Keratinocyte (primary cell): ENCODE data around the gene ERC2. TPM values are rescaled to one million over a fixed set of nuclear protein-coding genes. Genes with fewer than 3 reads are reported as not detected.

Source experiments
- DNase-seq: peaks from one replicate; pipeline ENCODE4 v3.0.0-alpha.2; 2011; ENCODE audit warnings: low read depth, missing footprints, low spot score
- FAIRE-seq: peaks from 2 replicates; lab custom pipeline; 2011; peaks lifted over from hg19 to GRCh38; lab: Jason Lieb, UNC
- H2AFZ ChIP-seq: 2 replicates; pipeline ENCODE4 v1.6.0; 2012; ENCODE audit warnings: low read length, control low read depth, inconsistent platforms; ENCODE audit not compliant: control insufficient read depth
- H3K27ac ChIP-seq: 2 replicates; pipeline ENCODE4 v1.5.1; 2011; ENCODE audit warnings: low read length; ENCODE audit not compliant: control insufficient read depth, insufficient read depth
- H3K27me3 ChIP-seq: 3 replicates; pipeline ENCODE4 v1.6.0; 2011; ENCODE audit warnings: low read length; ENCODE audit not compliant: control insufficient read depth, insufficient read depth; ENCODE audit errors: extremely low read depth
- H3K36me3 ChIP-seq, 2 experiments: 2 replicates in 1 of 2; 3 replicates in 1 of 2; pipeline ENCODE4 v1.5.1; 2011; ENCODE audit warnings: low read length in 2 of 2, mild to moderate bottlenecking in 1 of 2; ENCODE audit not compliant: control insufficient read depth in 2 of 2, insufficient read depth in 2 of 2; ENCODE audit errors: extremely low read depth in 1 of 2
- H3K4me1 ChIP-seq: 3 replicates; pipeline ENCODE4 v1.5.1; 2011; ENCODE audit warnings: low read length; ENCODE audit not compliant: control insufficient read depth, insufficient read depth; ENCODE audit errors: extremely low read depth
- H3K4me2 ChIP-seq: 3 replicates; pipeline ENCODE4 v1.6.0; 2011; ENCODE audit warnings: low read depth, low read length; ENCODE audit not compliant: control insufficient read depth, insufficient read depth; ENCODE audit errors: extremely low read depth
- H3K4me3 ChIP-seq, 3 experiments: fragments of 200-600 bp in 1 of 3; sonication (generic) in 1 of 3; 2 replicates in 2 of 3; 3 replicates in 1 of 3; pipeline ENCODE4 v1.5.1; 2011 to 2016; ENCODE audit warnings: low read length in 3 of 3, mild to moderate bottlenecking in 3 of 3, control low read depth in 2 of 3, inconsistent platforms in 1 of 3, low read depth in 1 of 3, mixed read lengths in 1 of 3, mixed run types in 1 of 3, moderate library complexity in 1 of 3; ENCODE audit not compliant: control insufficient read depth in 2 of 3, insufficient read depth in 2 of 3; ENCODE audit errors: extremely low read depth in 1 of 3
- H3K79me2 ChIP-seq: 2 replicates; pipeline ENCODE4 v1.6.0; 2012; ENCODE audit warnings: low read length; ENCODE audit not compliant: control insufficient read depth, insufficient read depth
- H3K9ac ChIP-seq: 3 replicates; pipeline ENCODE4 v1.6.0; 2011; ENCODE audit warnings: low read length; ENCODE audit not compliant: control insufficient read depth, insufficient read depth; ENCODE audit errors: extremely low read depth
- H3K9me1 ChIP-seq: 3 replicates; pipeline ENCODE4 v1.6.0; 2011; ENCODE audit warnings: low read length; ENCODE audit not compliant: control insufficient read depth, insufficient read depth; ENCODE audit errors: extremely low read depth
- H3K9me3 ChIP-seq: 2 replicates; pipeline ENCODE4 v1.5.1; 2012; ENCODE audit warnings: low read depth, low read length; ENCODE audit not compliant: control insufficient read depth
- H4K20me1 ChIP-seq: 3 replicates; pipeline ENCODE4 v1.6.0; 2011; ENCODE audit warnings: low read length; ENCODE audit not compliant: control insufficient read depth, insufficient read depth; ENCODE audit errors: extremely low read depth
- CTCF ChIP-seq, 3 experiments: IDR thresholded peaks in 1 of 3; conservative IDR thresholded peaks in 1 of 3; optimal IDR thresholded peaks in 1 of 3; 2 replicates in 2 of 3; 3 replicates in 1 of 3; pipeline versions ENCODE3 to v1.5.1; 2011; ENCODE audit warnings: low read length in 3 of 3, mild to moderate bottlenecking in 3 of 3, moderate library complexity in 2 of 3, control low read depth in 1 of 3, inconsistent platforms in 1 of 3; ENCODE audit not compliant: insufficient read depth in 2 of 3; ENCODE audit errors: extremely low read depth in 1 of 3
- EZH2 ChIP-seq: IDR thresholded peaks from one replicate; pipeline ENCODE4 v1.6.1; 2012; ENCODE audit warnings: inconsistent platforms, mild to moderate bottlenecking, low read length, moderate library complexity
- dilution Hi-C: fragments of 300-500 bp; cut with MboI; formaldehyde crosslinking; loops from one replicate; pipeline ENCODE4 v1.7.0; 2020; ENCODE audit warnings: low sequenced_read_pairs; ENCODE audit not compliant: extremely low pct_ligation_motif_present
- polyA plus RNA-seq, 5 experiments: library from polyadenylated mRNA; depleted of rRNA in 3 of 5; stranded (reverse) in 3 of 5; stranded (forward) in 1 of 5; unstranded in 1 of 5; fragments of >200 nt; gene quantifications; 1 replicate in 1 of 5; 2 replicates in 3 of 5; 3 replicates in 1 of 5; pipeline versions ENCODE4 v1.2.1 to v1.2.3, GENCODE V29; 2011 to 2012; ENCODE audit warnings: missing spikeins in 2 of 5, low read depth in 1 of 5, low replicate concordance in 1 of 5

ERC2 gene
- polyA plus RNA-seq, 1 donor (not counting 4 experiments of a cell fraction or from before 2014, with no cell fraction given), result 0.08 TPM

GRCh38 chr3:56323986-56324420 lies 144.3 kb downstream of the ERC2 start:
- Histone ChIP-seq H2AFZ (no peak overlapping the region), H3K4me2 (no peak overlapping the region), H3K9me3 (no peaks in the 10 kb centered on the region), H3K36me3 (no peaks in the 10 kb centered on the region), H3K27ac (no peak overlapping the region), H4K20me1 (no peaks in the 10 kb centered on the region), H3K9me1 (no peaks in the 10 kb centered on the region), H3K27me3 (no peaks in the 10 kb centered on the region), H3K9ac (no peak overlapping the region), H3K79me2 (no peaks in the 10 kb centered on the region), H3K4me3 (no peak overlapping the region), H3K4me1 (no peaks in the 10 kb centered on the region)
- dilution Hi-C loops, result no loop called here
- DNase-seq (no peak), FAIRE-seq (no peak)
- TF ChIP-seq CTCF (optimal IDR thresholded peaks at IDR 0.05 in 1 of 3, IDR thresholded peaks at IDR 0.05 in 1 of 3, conservative IDR thresholded peaks at IDR 0.05 in 1 of 3; ENCODE audit: extremely low read depth in 1 of 3, insufficient read depth in 2 of 3, low read length in 3 of 3) (no peak), EZH2 (no peak)

- no peaks in the 10 kb centered on the region for H3K9me3 ChIP-seq
- no peaks in the 10 kb centered on the region for H3K36me3 ChIP-seq
- H3K9me1 ChIP-seq, result no peaks in the 10 kb centered on the region
- no peaks in the 10 kb centered on the region for H3K27me3 ChIP-seq
- no peak overlapping the region for H3K4me2 ChIP-seq
- H3K4me1 ChIP-seq, result no peaks in the 10 kb centered on the region
- no peak for DNase-seq
- H3K79me2 ChIP-seq, result no peaks in the 10 kb centered on the region
- no peak overlapping the region for H3K9ac ChIP-seq
- FAIRE-seq, result no peak
- TF ChIP-seq EZH2 (no peak), CTCF (optimal IDR thresholded peaks at IDR 0.05 in 1 of 3, IDR thresholded peaks at IDR 0.05 in 1 of 3, conservative IDR thresholded peaks at IDR 0.05 in 1 of 3; ENCODE audit: extremely low read depth in 1 of 3, insufficient read depth in 2 of 3, low read length in 3 of 3) (no peak)
- H4K20me1 ChIP-seq, result no peaks in the 10 kb centered on the region
- no peak overlapping the region for H3K4me3 ChIP-seq
- H3K27ac ChIP-seq, result no peak overlapping the region
- dilution Hi-C loops, result no loop called here
- H2AFZ ChIP-seq, result no peak overlapping the region
Measured at GRCh38 chr3:56322862-56323261, 145.4 kb downstream of the ERC2 start.
